IPS-NIHi7 (cell line): ENCODE data around the gene MED22.

Source experiments
- DNase-seq: peaks from one replicate; pipeline ENCODE4 v3.0.0; 2012; ENCODE audit warnings: mixed read lengths; ENCODE audit errors: extremely low spot score

Gene MED22

GRCh38 chr9:133375724-133376654 lies 28.1 kb upstream of the MED22 start, which contains the start of the genes STKLD1 and SURF4:
TSS of gene STKLD1 (plus strand) at chr9:133376366. CDS start at chr9:133376474, 108 bp downstream.
TSS of gene SURF4 (minus strand) at chr9:133376060. CDS start at chr9:133375969, 91 bp downstream.
- DNase-seq: peak; percentile 100

GRCh38 chr9:133375116-133375723 lies 27.3 kb upstream of the MED22 start:
- peak; percentile 38 for DNase-seq

GRCh38 chr9:133374612-133375115 lies 26.7 kb upstream of the MED22 start:
- DNase-seq: no peak

- DNase-seq: no peak
These were observed 24.2 kb upstream of the MED22 start for GRCh38 chr9:133372144-133372543.

- DNase-seq: no peak
These were observed 23.4 kb upstream of the MED22 start for GRCh38 chr9:133371261-133371711.

- no peak for DNase-seq
These were observed 22.8 kb upstream of the MED22 start for GRCh38 chr9:133370685-133371084.

- DNase-seq: no peak
These were observed 22.0 kb upstream of the MED22 start for GRCh38 chr9:133369933-133370332.

GRCh38 chr9:133369422-133369821 lies 21.5 kb upstream of the MED22 start:
- no peak for DNase-seq

- no peak for DNase-seq
These were observed 20.4 kb upstream of the MED22 start for GRCh38 chr9:133368249-133368881.

GRCh38 chr9:133367778-133368177 lies 19.8 kb upstream of the MED22 start:
- DNase-seq: no peak

GRCh38 chr9:133367221-133367620 lies 19.3 kb upstream of the MED22 start:
- no peak for DNase-seq

- no peak for DNase-seq
These were observed 18.5 kb upstream of the MED22 start for GRCh38 chr9:133366435-133366834.

- DNase-seq: no peak
These were observed 14.6 kb upstream of the MED22 start for GRCh38 chr9:133362359-133363044.

GRCh38 chr9:133361507-133362092 lies 13.7 kb upstream of the MED22 start:
- DNase-seq: no peak

GRCh38 chr9:133360400-133361393 lies 12.8 kb upstream of the MED22 start:
- no peak for DNase-seq

- peak; percentile 64 for DNase-seq
These were observed 11.7 kb upstream of the MED22 start for GRCh38 chr9:133359399-133360175.

GRCh38 chr9:133357656-133358055 lies 9.7 kb upstream of the MED22 start:
- DNase-seq: no peak

GRCh38 chr9:133356391-133357091 lies 8.6 kb upstream of the MED22 start, which contains the start of the genes SURF1 and SURF2:
TSS of gene SURF1 (minus strand) at chr9:133356487. CDS start at chr9:133356453, 34 bp downstream.
TSS of gene SURF2 (plus strand) at chr9:133356550. CDS start at chr9:133356593, 43 bp downstream.
- DNase-seq: peak; percentile 88
